HCT116 (cell line): ENCODE results near the gene RABGAP1.

ENCODE experiments used
- CTCF ChIP-seq, 3 experiments: fragments of 200-600 bp in 1 of 3; sonication (generic) in 1 of 3; IDR thresholded peaks in 2 of 3; conservative IDR thresholded peaks in 1 of 3; 2 replicates each; pipeline ENCODE4 v1.5.1; 2012 to 2017; ENCODE audit warnings: low read depth in 2 of 3, low read length in 2 of 3, antibody characterized with exemption in 1 of 3, borderline replicate concordance in 1 of 3, control low read depth in 1 of 3, mild to moderate bottlenecking in 1 of 3, mixed read lengths in 1 of 3, mixed run types in 1 of 3, moderate library complexity in 1 of 3; ENCODE audit not compliant: insufficient read depth in 1 of 3
- EGR1 ChIP-seq: IDR thresholded peaks from 2 replicates; pipeline ENCODE4 v1.6.1; 2012; ENCODE audit warnings: low read depth
- POLR2A ChIP-seq: IDR thresholded peaks from 2 replicates; pipeline ENCODE4 v1.7.0; 2011; ENCODE audit warnings: borderline replicate concordance; ENCODE audit not compliant: insufficient read depth, insufficient read length; ENCODE audit errors: extremely low read depth

GRCh38 chr9:123080444-123080843, 139.6 kb downstream of the RABGAP1 start:
- no peak for TF ChIP-seq CTCF (IDR thresholded peaks at IDR 0.05 in 2 of 3, conservative IDR thresholded peaks at IDR 0.05 in 1 of 3; ENCODE audit: borderline replicate concordance in 1 of 3, insufficient read depth in 1 of 3, low read depth in 2 of 3, low read length in 2 of 3)
- no peak for TF ChIP-seq POLR2A
- no peak for TF ChIP-seq EGR1
